Uterus (tissue), 4 donors: ENCODE measurements around the gene SKI. TPM values are rescaled to one million over a fixed set of nuclear protein-coding genes. Genes with fewer than 3 reads are reported as not detected.

Source experiments
- DNase-seq, 2 donors: peaks; one replicate each; pipeline ENCODE4 v3.0.0-alpha.2; 2019 to 2020
- H3K27ac ChIP-seq, 2 donors: fragments of 200-600 bp; sonication (generic); 1 replicate in 1 of 2; 2 replicates in 1 of 2; pipeline ENCODE4 v1.5.1; 2016 to 2018
- H3K27me3 ChIP-seq, 2 donors: fragments of 200-600 bp; sonication (generic); one replicate each; pipeline ENCODE4 v1.5.1; 2018 to 2019; ENCODE audit warnings: control low read depth in 1 of 2
- H3K36me3 ChIP-seq, 2 donors: fragments of 200-600 bp; sonication (generic); one replicate each; pipeline ENCODE4 v1.5.1; 2019; ENCODE audit warnings: control low read depth in 1 of 2
- H3K4me1 ChIP-seq, 2 donors: fragments of 200-600 bp; sonication (generic); one replicate each; pipeline ENCODE4 v1.5.1; 2018 to 2019; ENCODE audit warnings: control low read depth in 1 of 2
- H3K4me3 ChIP-seq, 2 donors: fragments of 200-600 bp; sonication (generic); 1 replicate in 1 of 2; 2 replicates in 1 of 2; pipeline ENCODE4 v1.5.1; 2018 to 2019; ENCODE audit warnings: mild to moderate bottlenecking in 1 of 2
- H3K9me3 ChIP-seq, 2 donors: fragments of 200-600 bp; sonication (generic); one replicate each; pipeline ENCODE4 v1.5.1; 2019; ENCODE audit warnings: control low read depth in 1 of 2
- POLR2A ChIP-seq, 2 donors: fragments of 450-650 bp; IDR thresholded peaks; one replicate each; pipeline ENCODE4 v1.6.1; 2016; ENCODE audit warnings: antibody characterized with exemption in 2 of 2, mild to moderate bottlenecking in 1 of 2, moderate library complexity in 1 of 2
- intact Hi-C: fragments of 100-400 bp; cut with DNase I; formaldehyde crosslinking; loops from one replicate; pipeline ENCODE4 v1.15.1; 2023; ENCODE audit warnings: low total_unique reads
- total RNA-seq, 4 donors: library from RNA; depleted of rRNA in 3 of 4; stranded (reverse); fragments of >200 nt in 3 of 4; gene quantifications; one replicate each; pipeline versions ENCODE4 v1.1.0 to v1.2.4, GENCODE V29; 2014 to 2023
- TF ChIP-seq, protein P1 (sequence below), 4 experiments: fragments of 200-600 bp in 2 of 4; fragments of 450-650 bp in 2 of 4; sonication (generic) in 2 of 4; IDR thresholded peaks; one replicate each; pipeline ENCODE4 v1.5.1; 2016 to 2019; ENCODE audit warnings: antibody characterized with exemption in 4 of 4, mild to moderate bottlenecking in 2 of 4, moderate library complexity in 1 of 4
- donor health status: DM: yes; HTN: yes; CAD: no.

SKI gene
- total RNA-seq, 4 donors from 2014 or later: 22.8 to 148 (median 34.9) TPM

- no peak for DNase-seq
- Histone ChIP-seq H3K9me3 (no peaks in the 10 kb centered on the region), H3K4me1 (peaks cover 0 to 39% of the 10 kb centered on the region in 2 donors), H3K27me3 (no peaks in the 10 kb centered on the region), H3K4me3 (no peak overlapping the region), H3K27ac (peak overlapping the region; percentile 60 to 70), H3K36me3 (no peaks in the 10 kb centered on the region)
- intact Hi-C loops: no loop called here
- no peak for TF ChIP-seq POLR2A (IDR thresholded peaks at IDR 0.05)
- TF ChIP-seq, protein P1, sequence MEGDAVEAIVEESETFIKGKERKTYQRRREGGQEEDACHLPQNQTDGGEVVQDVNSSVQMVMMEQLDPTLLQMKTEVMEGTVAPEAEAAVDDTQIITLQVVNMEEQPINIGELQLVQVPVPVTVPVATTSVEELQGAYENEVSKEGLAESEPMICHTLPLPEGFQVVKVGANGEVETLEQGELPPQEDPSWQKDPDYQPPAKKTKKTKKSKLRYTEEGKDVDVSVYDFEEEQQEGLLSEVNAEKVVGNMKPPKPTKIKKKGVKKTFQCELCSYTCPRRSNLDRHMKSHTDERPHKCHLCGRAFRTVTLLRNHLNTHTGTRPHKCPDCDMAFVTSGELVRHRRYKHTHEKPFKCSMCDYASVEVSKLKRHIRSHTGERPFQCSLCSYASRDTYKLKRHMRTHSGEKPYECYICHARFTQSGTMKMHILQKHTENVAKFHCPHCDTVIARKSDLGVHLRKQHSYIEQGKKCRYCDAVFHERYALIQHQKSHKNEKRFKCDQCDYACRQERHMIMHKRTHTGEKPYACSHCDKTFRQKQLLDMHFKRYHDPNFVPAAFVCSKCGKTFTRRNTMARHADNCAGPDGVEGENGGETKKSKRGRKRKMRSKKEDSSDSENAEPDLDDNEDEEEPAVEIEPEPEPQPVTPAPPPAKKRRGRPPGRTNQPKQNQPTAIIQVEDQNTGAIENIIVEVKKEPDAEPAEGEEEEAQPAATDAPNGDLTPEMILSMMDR (IDR thresholded peaks at IDR 0.05): no peak
Observed at GRCh38 chr1:2300004-2300771, 72.1 kb downstream of the SKI start.

- TF ChIP-seq POLR2A (IDR thresholded peaks at IDR 0.05): peak in 1 of 2 donors; percentile 12
- TF ChIP-seq, protein P1 (IDR thresholded peaks at IDR 0.05): no peak
- peak in 1 of 2 donors; percentile 71 for DNase-seq
- Histone ChIP-seq H3K4me1 (peaks cover 0 to 34% of the 10 kb centered on the region in 2 donors), H3K36me3 (no peaks in the 10 kb centered on the region), H3K27me3 (no peaks in the 10 kb centered on the region), H3K9me3 (no peaks in the 10 kb centered on the region), H3K27ac (peak overlapping the region; percentile 60 to 70), H3K4me3 (no peak overlapping the region)
- intact Hi-C loops: no loop called here
Observed at GRCh38 chr1:2300851-2301606, 72.9 kb downstream of the SKI start.

DNA sequence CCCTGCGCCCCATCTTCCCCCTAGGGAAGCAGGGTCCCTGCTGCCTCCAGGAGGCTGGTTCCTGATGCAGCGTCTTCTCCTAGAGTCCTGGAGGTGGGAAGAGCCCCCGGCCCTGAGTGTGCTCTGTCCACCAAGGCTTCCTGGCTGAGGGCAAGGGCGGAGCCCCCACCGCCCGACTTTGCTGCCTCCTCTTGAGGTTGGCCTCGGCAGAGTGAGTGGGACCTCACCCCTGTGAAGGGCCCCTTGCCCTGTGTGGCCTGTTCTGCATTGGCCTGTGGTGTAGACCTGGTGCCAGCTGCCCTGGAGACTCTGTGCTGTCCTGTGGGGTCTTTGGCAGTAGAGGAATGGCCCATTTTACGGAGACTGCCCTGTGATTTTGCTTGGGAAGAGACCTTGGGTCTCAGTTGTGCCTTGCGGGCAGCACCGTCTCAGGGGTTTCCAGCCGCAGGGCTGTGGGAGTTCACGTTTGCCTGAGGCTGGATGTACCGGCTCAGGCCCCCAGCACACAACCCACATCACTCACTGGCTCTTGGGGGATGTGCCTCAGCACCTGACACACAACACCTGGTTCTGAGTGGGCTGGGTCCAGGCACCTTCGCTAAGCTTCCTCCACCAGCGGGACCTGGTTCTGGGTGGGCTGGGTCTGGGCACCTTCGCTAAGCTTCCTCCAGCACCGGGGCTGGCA, 73.6 kb downstream of the SKI start:
- Histone ChIP-seq H3K4me3 (no peak overlapping the region), H3K27ac (peak overlapping the region; percentile 60 to 70), H3K36me3 (no peaks in the 10 kb centered on the region), H3K27me3 (no peaks in the 10 kb centered on the region), H3K4me1 (peaks cover 0 to 34% of the 10 kb centered on the region in 2 donors), H3K9me3 (no peaks in the 10 kb centered on the region)
- TF ChIP-seq, protein P1 (IDR thresholded peaks at IDR 0.05): no peak
- TF ChIP-seq POLR2A (IDR thresholded peaks at IDR 0.05): no peak
- DNase-seq: no peak
- intact Hi-C loops: no loop called here

DNA sequence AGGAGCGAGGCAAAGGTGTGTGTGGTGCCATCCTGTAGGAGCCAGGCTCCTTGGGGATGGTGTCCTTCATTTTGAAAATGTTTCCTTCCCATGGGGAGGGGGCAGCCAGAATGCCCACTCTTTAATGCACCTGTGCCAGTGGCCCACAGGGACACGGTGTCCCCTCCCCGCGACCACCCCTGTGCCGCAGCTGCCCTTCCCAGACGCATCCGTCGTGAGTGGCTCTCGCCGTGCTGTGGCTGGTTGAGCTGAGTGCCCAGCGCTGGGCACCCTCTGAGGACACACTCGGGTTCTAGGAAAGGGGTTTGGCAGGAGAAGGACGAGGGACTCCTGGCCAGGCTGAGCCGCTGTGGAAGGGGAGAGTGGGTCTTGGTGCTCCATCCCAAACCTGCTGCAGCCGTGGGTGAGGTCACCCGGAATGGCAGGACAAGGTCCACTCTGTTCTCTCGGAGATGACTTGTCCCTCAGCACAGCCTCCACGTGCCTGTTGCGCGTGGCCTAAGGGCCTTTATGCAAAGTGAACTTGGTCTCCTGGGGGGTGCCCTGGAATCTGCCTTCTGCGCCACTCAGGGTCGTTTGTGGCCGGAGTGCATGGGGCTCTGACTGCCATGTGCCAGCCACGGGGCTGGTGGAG, 74.3 kb downstream of the SKI start:
- peak overlapping the region in 1 of 2 donors; percentile 60 for H3K27ac ChIP-seq
- TF ChIP-seq, protein P1 (IDR thresholded peaks at IDR 0.05): no peak
- TF ChIP-seq POLR2A (IDR thresholded peaks at IDR 0.05): no peak
- H3K27me3 ChIP-seq: no peaks in the 10 kb centered on the region
- H3K4me3 ChIP-seq: no peak overlapping the region
- intact Hi-C loops: no loop called here
- H3K36me3 ChIP-seq: no peaks in the 10 kb centered on the region
- no peaks in the 10 kb centered on the region for H3K9me3 ChIP-seq
- no peak for DNase-seq
- peaks cover 0 to 29% of the 10 kb centered on the region in 2 donors for H3K4me1 ChIP-seq
